Occipital lobe (tissue), 2 donors: Measurements from ENCODE around the gene USP30. TPM values are rescaled to one million over a fixed set of nuclear protein-coding genes. Genes with fewer than 3 reads are reported as not detected.
"Not testable (repeated sequence)": the region's sequence is repeated elsewhere in the genome, so short reads cannot be mapped to it uniquely, and the experiment has no call there.

ENCODE experiments used
- DNase-seq: peaks from one replicate; lab custom pipeline; 2025; lab: John Stamatoyannopoulos, UW
- total RNA-seq: library from RNA; depleted of rRNA; stranded (reverse); fragments of >200 nt; gene quantifications from one replicate; pipeline ENCODE4 v1.2.3, GENCODE V29; 2014

Gene USP30
- total RNA-seq, 1 donor from 2014 or later = 17.6 TPM

DNA sequence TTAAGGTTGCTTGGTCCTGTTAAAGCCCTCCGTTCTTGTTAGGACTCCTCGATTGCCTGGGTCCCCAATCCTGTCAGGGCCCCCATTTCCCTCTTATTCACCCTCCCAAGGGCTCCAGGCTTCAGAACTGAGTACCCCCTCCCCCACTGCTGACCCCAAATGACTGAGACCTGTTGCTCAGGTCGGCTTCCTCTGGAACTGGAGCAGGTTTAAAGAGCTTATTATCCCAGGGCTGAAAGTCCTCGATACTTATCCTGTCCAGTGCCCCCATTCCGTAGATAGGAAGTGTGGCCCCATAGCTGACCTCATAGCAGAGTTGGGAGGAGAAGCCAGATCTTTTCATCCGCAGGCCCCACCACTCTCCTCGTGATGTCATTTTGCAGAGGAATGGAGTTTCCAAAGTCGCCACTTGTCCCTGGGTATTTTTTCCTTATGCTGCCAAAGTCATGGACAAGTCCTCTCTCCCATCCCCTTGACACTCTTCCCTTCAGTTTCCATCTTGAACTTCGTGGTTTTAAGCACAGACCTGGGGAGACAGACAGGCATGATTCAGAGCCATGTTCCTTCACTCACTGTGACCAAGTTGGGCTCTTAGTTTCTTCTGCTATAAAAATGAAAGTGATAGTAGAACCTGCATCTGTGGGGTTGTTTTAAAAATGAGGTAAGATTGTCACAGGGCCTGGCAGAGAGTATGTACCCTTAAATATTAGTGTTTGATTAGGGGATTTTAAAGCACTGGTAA is 1.2 kb downstream of the USP30 start:
- no peak for DNase-seq

DNA sequence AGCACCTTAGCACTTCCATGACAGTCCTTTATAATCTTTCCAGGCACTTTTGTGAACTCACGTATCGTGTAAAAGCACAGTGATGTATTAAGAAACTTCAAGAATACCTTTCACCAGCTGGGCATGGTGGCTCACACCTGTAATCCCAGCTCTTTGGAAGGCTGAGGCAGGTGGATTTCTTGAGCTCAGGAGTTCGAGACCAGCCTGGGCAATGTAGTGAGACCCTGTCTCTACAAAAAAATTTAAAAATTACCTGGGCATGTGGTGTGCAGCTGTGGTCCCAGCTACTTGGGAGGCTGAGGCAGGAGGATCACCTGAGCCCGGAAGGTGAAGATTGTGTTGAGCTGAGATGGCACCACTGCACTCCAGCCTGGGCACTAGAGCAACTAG is 1.7 kb downstream of the USP30 start:
- not testable (repeated sequence) for DNase-seq

DNA sequence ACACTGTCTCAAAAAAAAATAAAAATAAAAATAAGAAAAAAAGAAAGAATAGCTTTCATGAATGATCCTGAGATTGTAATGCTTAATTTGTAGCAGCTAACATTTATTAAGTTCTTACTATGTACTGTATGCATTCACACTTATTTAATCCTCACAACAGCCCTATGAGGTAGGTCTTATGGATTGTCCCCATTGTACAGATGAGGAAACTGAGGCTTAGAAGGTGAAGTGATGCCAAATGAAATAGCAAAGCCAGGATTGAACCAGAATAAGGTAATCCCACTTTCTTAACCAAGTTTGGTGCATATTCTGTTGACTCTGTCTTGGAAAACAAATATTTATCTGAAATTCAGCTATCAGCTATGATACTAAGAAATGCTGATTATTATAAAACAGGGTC is 2.1 kb downstream of the USP30 start:
- no peak for DNase-seq

DNA sequence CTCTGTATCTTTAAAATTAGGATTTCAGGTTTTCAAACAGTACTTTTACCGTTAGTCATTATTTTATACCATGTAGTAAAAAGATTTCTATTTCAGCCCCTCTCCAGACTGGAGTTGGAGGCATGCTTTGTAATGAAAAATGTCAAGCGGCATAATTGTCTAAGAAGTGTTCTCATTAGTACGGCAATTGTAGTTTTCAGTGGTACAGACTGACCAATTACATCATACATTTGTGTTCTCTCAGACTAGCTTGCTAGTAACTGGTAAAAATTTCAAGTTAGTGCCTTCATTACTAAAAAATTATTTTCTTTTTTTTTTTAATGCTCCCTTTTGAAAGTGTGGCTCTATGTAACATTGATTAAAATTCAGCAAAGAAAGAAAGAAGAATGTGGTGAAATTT is 4.5 kb downstream of the USP30 start:
- DNase-seq = no peak

DNA sequence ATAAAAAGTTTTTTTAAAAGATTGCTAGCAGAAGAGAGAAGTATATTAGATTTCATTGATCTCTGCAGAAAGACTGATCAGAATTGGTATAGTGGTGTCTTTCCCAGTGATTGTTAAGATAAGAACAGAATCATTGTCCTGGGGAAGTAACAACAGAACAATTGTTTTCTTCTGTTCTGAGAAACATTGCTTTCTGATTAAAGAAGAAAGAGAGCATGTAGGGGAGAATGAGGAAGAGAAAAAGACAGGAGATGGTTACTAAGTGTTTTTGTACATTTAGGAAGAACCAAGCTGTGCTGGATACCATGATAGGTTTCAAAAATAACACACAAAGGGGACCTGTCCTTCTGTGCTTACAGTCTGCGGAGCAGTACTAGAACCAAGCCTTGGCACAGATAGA is 5.0 kb downstream of the USP30 start:
- DNase-seq = no peak

DNA sequence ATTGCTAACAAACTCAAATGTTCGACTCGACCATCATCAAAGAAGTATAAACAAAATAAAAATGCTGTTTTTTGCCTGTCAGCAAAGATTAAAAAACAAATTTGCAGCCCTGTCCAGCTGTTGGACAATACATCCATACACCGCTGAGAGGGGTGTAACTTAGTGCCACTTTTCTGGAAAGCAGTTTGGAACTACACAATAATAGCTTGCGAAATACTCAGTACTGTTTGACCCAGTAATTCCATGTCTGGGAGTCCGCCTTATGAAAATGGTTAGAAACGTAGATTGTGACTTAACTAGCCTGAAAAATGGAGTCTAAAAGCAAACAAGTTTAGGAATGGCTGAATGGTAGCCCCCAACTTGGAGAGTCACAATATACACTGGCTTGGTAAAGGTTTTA is 6.4 kb downstream of the USP30 start:
- DNase-seq = no peak

DNA sequence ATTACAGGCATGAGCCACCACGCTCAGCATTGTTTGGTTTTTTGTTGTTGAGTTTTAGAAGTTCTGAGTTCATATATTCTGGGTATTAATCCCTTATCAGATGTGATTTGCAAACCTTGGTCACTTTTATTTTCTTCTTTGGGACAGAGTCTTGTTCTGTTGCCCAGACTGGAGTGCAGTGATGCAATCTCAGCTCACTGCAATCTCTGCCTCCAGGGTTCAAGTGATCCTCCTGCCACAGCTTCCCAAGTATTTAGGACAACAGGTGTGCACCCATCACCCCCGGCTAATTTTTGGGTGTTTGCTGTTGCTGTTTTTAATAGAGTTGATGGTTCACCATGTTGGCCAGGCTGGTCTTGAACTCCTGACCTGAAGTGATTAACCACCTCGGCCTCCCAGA is 11.8 kb downstream of the USP30 start:
- DNase-seq = no peak

DNA sequence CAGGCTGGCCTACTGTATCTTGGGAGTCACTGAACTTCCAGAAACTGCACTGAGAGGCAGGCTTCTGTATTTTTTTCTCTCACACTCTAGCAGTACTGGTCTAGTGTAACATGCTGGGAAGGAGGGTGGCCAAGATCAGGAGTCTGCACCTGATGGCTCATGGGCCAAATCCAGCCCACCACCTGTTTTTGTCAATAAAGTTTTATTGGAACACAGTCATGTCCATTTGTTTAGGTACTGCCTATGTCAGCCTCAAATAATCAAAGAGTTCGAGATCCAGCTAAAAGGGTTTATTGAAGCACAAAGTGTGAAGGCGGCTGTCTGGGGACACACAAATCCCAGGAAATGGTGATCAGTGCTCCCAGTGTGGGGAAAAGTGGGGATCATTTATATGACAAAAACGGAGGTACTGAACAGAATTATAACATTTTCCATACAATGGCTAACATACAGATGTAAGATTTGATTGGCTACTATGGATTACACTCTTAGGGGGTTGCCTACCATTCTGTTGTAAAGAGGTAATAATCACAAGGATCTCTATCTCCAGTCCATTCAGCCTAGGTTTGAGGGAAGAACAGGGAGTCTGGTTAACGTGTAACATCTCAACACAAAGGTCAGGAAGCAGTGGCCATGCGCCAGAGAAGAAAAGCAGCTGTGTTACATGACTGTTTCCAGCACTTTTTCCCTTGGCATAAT is 12.9 kb downstream of the USP30 start:
- no peak for DNase-seq

DNA sequence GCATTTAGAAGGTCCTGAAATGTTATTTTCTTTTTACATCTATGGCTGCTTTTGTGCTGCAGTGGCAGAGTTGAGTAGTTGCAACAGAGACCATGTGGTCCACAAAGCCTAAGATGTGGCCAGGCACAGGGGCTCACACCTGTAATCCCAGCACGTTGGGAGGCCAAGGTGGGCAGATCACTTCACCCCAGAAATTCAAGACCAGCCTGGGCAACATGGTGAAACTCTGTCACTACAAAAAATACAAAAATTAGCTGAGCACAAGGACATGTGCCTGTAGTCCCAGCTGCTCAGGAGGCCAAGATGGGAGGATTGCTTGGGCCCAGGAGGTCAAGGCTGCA is 13.4 kb downstream of the USP30 start:
- no peak for DNase-seq

DNA sequence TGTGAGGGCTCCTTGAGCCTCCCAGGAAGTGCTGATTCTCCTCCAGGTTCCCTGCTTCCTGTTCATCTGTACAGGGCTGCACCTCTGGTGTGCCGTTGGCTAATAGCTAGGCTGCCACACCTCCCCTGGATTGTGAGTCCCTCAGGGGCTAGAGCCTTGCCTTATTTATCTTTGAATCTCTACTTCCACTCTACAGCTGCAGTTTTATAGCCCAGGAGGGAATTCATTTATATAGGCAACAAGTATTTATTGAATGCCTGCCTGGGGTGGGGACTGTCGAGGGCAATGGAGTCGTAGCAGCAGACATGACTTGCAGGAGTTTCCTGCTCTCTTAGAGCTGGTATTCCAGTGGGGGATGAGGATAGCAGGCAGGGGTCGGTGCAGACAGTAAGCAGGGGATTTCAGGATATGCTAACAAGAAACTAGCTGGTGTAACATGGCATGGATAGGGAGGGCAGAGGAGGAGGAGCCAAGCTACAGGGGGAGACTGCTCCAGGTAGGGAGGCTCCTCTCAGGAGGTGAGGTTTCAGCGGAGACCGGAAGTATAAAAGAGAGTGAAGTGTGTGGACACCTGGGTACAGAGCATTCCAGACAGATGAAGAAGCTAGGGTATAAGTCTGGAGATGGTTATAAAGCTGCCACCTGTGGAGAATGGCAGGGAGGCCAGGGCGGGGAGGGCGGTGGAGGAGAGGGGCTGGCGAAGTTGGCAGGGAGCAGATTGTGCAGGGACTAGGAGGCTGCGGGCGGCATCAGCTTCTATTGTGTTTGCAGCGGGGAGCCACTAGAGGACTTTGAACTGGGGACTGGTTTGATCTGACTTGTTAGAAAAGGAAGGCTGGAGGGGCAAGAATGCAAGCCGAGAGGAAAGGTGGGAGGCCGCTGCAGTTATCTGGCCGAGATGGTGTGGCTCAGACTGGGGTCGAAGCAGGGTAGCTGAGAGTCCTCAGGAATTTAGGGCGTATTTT is 17.2 kb downstream of the USP30 start:
- DNase-seq = no peak

DNA sequence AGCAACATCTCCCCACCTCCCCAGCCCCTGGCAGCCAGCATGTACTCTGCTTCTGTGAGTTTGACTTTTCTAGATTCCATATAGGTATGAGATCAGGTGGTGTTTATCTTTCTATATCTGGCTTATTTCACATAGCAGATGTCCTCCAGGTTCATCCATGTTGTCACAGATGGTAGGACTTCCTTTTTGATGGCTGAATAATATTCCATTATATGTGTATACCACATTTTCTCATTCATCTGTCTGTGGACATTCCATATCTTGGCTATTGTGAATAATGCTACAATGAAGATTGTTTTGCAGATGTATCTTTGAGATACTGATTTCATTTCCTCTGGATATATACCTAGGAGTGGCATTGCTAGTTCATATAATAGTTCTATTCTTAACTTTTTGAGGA is 22.5 kb downstream of the USP30 start:
- DNase-seq = no peak

DNA sequence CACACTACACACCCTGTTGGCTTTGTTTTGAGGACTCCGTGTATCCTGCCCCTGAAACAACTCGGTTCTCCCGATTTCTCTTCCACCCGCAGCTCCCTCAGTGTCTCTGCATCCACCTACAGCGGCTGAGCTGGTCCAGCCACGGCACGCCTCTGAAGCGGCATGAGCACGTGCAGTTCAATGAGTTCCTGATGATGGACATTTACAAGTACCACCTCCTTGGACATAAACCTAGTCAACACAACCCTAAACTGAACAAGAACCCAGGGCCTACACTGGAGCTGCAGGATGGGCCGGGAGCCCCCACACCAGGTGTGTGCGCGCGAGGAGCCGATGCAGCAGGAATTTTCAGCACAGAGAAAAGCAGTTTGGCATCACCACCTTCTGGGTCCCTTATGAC is 30.4 kb downstream of the USP30 start:
- peak; percentile 27 for DNase-seq

DNA sequence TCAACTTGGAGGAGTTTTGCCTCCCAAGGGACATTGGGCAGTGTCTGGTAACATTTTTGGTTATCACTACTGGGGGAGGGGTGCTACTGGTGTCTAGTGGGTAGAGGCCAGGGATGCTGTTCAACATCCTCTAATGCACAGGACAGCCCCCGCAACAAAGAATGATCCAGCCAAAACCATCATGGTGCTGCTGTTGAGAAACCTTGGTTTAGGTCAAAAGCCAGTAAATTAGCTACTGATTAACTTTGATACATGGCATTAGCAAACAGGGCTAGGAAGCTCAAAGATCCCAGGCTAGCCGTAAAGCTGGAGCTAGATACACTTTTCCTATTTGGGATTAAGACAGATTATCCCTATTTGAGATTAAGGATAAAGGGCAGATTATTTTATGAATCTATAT is 32.0 kb downstream of the USP30 start:
- DNase-seq = no peak

DNA sequence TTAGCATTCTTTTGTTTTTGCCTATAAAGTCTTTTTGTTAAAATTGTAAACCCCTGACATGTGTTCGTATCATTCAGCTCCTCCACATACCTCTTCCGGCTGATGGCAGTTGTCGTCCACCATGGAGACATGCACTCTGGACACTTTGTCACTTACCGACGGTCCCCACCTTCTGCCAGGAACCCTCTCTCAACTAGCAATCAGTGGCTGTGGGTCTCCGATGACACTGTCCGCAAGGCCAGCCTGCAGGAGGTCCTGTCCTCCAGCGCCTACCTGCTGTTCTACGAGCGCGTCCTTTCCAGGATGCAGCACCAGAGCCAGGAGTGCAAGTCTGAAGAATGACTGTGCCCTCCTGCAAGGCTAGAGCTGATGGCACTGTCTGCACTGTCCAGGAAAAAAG is 33.2 kb downstream of the USP30 start:
- DNase-seq = no peak

DNA sequence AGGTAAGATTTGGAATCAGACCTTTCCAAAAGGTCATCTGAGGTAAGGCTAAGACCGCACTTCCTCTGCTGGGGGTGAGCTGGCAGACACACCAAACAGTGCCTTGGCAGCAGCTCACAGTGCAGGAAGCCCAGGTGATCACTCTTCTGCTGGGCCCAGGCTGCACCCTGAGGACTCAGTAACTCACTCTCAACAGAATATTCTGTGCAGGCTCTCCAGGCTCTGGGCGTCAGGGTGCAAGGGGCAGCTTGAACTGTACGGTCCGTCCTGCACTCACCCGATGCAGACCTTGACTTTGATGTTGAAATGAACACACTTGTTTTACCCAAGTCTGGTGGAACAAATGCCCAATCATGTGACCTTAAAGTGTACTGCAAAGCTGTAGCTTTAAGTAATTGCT is 34.9 kb downstream of the USP30 start:
- DNase-seq = no peak

DNA sequence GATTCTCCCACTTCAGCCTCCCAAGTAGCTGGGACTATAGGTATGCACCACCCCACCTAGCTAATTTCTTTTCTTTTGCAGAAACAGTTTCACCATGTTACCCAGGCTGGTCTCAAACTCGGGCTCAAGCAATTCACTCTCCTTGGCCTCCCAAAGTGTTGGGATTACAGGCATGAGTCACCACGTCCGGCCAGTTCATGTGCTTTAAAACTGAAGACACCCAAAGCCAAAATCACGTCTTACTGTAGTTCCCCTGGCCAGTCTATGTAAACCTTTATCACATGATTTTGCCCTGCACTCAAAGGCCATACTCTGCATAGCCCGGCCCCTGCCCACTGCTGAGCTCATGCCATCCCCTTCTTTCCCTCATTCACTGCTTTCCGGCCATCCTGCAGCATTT is 36.4 kb downstream of the USP30 start:
- no peak for DNase-seq

DNA sequence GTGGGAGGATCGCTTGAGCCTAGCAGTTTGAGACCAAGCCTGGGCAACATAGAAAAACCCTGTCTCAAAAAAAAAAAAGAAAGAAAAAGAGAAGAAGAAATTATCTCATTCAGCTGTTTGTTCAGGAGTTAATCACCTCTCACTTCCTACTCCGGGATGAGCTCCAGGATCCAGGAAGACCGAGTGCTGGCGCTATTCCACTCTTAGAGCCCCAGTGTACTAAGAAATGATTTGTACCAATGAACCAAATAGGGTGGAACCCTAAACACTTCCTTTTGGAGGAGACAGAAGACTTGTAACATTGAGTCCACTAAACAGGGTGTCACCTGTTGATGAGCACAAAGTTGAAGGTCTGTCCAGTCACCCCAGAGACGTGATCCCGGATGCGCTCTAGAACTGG is 37.3 kb downstream of the USP30 start:
- DNase-seq = no peak

DNA sequence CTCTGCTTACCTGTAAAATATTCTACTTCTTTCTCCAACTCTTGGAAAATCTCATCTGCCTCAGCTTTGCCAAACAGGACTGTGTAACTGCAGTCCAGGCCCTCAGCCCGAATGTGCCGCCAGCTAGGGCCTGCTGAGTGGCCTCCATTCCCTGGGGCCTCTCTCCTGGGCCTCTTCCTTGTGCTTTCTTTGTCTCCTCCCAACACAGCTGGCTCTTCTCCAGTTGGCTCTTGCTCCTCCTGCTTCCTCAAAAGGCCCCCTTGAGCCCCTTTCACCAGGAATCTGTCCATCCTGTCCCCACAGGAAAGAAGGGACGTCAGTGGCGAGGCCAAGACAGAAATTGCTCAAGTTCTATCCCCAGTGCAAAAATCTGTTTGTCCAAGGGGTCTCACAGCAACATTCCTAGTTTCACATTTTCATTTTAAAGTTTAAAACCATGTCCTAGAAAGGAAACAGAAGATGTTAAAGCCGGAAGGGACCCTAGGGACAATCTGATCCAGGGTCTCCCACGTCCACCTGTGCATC is 40.2 kb downstream of the USP30 start:
- no peak for DNase-seq

DNA sequence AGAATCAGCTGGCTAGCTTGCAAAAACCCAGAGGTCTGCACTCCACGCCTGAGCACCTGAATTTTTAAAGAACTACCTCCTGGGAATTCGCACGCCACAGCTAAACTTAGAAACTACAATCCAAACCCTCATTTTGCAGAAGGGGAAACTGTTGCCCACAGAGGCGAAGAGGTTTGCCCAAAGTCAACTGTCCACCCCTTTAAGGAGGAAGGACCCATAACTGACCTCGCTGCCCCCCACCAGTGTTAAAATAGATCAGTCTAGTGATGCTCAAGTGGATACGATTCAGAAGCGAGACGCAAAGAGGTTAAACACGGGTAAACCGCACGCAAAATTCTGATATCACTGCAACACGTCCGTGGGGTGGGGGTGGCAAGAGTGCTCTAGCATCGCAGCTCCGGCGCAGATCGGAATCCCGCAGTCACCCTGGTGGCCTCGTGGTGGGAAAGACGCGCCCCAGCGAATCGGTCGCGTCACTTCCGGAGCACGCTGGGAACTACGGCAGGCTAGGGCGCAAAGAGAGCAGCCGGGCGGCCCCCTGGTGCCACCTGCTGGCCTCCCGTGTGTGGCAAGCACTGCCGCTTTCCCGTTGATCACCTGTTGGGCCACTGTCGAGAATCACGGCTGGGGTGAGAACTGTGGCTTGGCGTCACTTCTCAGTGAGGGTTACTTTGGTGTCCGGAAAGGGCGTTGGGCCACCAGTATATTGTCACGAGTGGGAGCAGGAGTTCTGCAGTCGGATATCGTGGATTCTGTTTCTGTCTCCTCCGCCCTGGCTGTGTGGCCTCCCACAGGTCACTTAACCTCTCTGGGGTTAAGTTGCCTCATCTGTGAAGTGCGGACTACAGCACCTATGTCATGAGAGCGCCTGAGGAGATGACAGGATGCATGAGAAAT is 40.9 kb downstream of the USP30 start, which contains the start of gene ALKBH2:
Gene ALKBH2, minus strand, starts transcription at position 451 of the 897 bp plus-strand sequence. CDS start 686 bp downstream, outside the sequence.
- DNase-seq = peak; percentile 84

DNA sequence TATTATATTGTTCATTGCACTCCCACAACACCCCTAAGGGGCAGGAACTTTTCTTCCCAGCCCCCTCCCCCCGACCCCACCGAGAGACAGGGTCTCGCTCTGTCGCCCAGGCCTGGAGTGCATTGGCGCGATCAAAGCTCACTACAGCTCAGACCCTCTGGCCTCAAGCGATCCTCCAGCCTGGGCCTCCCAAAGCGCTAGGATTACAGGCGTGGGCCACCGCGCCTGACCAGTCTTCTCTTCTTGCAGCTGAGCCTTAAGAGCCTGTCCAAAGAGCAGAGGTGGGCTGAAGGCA is 44.7 kb downstream of the USP30 start:
- no peak for DNase-seq
